Right lobe of liver (tissue), 4 donors: ENCODE results near the gene TET1.

ENCODE experiments used
- CTCF ChIP-seq, 4 donors: fragments of 200-600 bp in 3 of 4; fragments of 450-650 bp in 1 of 4; IDR thresholded peaks; one replicate each; pipeline versions ENCODE4 v1.5.1 to v1.8.0; 2016 to 2022; ENCODE audit warnings: antibody characterized with exemption in 4 of 4, mild to moderate bottlenecking in 2 of 4
- POLR2A ChIP-seq: fragments of 450-650 bp; IDR thresholded peaks from one replicate; pipeline ENCODE4 v1.6.1; 2017; ENCODE audit warnings: antibody characterized with exemption, mild to moderate bottlenecking
- donor health status: DM: no; HTN: no; CAD: no.
- donor health status: DM: no; HTN: no; CAD: no.
- donor health status: DM: no; HTN: yes; CAD: no.

GRCh38 chr10:68721673-68722335 is 161.7 kb downstream of the TET1 start:
- no peak for TF ChIP-seq CTCF (IDR thresholded peaks at IDR 0.05)
- no peak for TF ChIP-seq POLR2A
